Stimulated activated CD4-positive, alpha-beta T cell treated with anti-CD3 and anti-CD28 coated beads, Interleukin-12 subunit alpha, Interleukin-12 subunit beta, amount 100 ng/mL, for 48 hours (primary cell): ENCODE measurements around the gene TENM3.
"Not testable (repeated sequence)": the region's sequence is repeated elsewhere in the genome, so short reads cannot be mapped to it uniquely, and the experiment has no call there.

Experiments
- DNase-seq, 3 donors: peaks; one replicate each; pipeline ENCODE4 v3.0.0-alpha.2; 2020; ENCODE audit warnings: low read depth in 2 of 3, low spot score in 1 of 3

Gene TENM3

GRCh38 chr4:182227611-182228010 lies 15.6 kb upstream of the TENM3 start:
- no peak for DNase-seq

- no peak for DNase-seq
Measured at GRCh38 chr4:182228991-182229577, 14.1 kb upstream of the TENM3 start.

GRCh38 chr4:182230256-182230655 lies 12.9 kb upstream of the TENM3 start:
- no peak for DNase-seq

GRCh38 chr4:182231080-182231479 lies 12.1 kb upstream of the TENM3 start:
- no peak for DNase-seq

- no peak for DNase-seq
Measured at GRCh38 chr4:182231496-182231895, 11.7 kb upstream of the TENM3 start.

GRCh38 chr4:182233310-182234090 lies 9.7 kb upstream of the TENM3 start:
- no peak for DNase-seq

- no peak for DNase-seq
Measured at GRCh38 chr4:182235021-182235795, 8.0 kb upstream of the TENM3 start.

GRCh38 chr4:182236186-182236585 lies 7.0 kb upstream of the TENM3 start:
- no peak for DNase-seq

- not testable (repeated sequence) for DNase-seq
Measured at GRCh38 chr4:182237010-182237409, 6.2 kb upstream of the TENM3 start.

GRCh38 chr4:182238355-182238931 lies 4.8 kb upstream of the TENM3 start:
- DNase-seq, result no peak

GRCh38 chr4:182240161-182241130 lies 2.8 kb upstream of the TENM3 start:
- DNase-seq, result no peak

- not testable (repeated sequence) for DNase-seq
Measured at GRCh38 chr4:182242260-182242659, 942 bp upstream of the TENM3 start.

GRCh38 chr4:182242787-182243186 lies 415 bp upstream of the TENM3 start:
- no peak for DNase-seq

GRCh38 chr4:182245041-182245440 lies 1.8 kb downstream of the TENM3 start:
- DNase-seq, result no peak

- DNase-seq, result no peak
Measured at GRCh38 chr4:182245541-182246215, 2.5 kb downstream of the TENM3 start.

GRCh38 chr4:182246401-182247205 lies 3.4 kb downstream of the TENM3 start:
- no peak for DNase-seq

GRCh38 chr4:182248295-182248694 lies 5.1 kb downstream of the TENM3 start:
- no peak for DNase-seq

- DNase-seq, result no peak
Measured at GRCh38 chr4:182250446-182250845, 7.2 kb downstream of the TENM3 start.

GRCh38 chr4:182251116-182251515 lies 7.9 kb downstream of the TENM3 start:
- no peak for DNase-seq
